Measurements from ENCODE around the gene LRRC10B. TPM values are rescaled to one million over a fixed set of nuclear protein-coding genes. Genes with fewer than 3 reads are reported as not detected.

Gene LRRC10B
- total and polyA plus RNA-seq, 2 experiments from 2014 or later: 0.43 to 0.68 TPM

GRCh38 chr11:61556621-61557020 lies 48.1 kb downstream of the LRRC10B start:
- peaks cover 34% of the 10 kb centered on the region for H3K27me3 ChIP-seq
- no peak for DNase-seq (ENCODE audit: low spot score)
- peaks cover 19% of the 10 kb centered on the region for H3K4me1 ChIP-seq (ENCODE audit: insufficient read depth)
- H3K79me2 ChIP-seq: no peaks in the 10 kb centered on the region
- 88% methylated on average over 3 of the region's 3 CpGs for WGBS (ENCODE audit: low lambda C conversion rate, missing lambda C conversion rate)
- H3K9me3 ChIP-seq (ENCODE audit: low read depth): no peaks in the 10 kb centered on the region
- no peaks in the 10 kb centered on the region for H3K9me2 ChIP-seq (replicated peaks; ENCODE audit: insufficient read depth)
- H3K4me3 ChIP-seq: no peak overlapping the region
- TF ChIP-seq EZH2 (IDR thresholded peaks at IDR 0.05; ENCODE audit: borderline replicate concordance): no peak
- TF ChIP-seq EZH2phosphoT487 (IDR thresholded peaks at IDR 0.05; ENCODE audit: low read depth, severe bottlenecking, unreplicated experiment): no peak
- TF ChIP-seq CTCF (IDR thresholded peaks at IDR 0.05; ENCODE audit: poor library complexity): no peak
- no peak overlapping the region for H3K27ac ChIP-seq
- H2AFZ ChIP-seq: no peak overlapping the region
- no peaks in the 10 kb centered on the region for H3K36me3 ChIP-seq (replicated peaks; ENCODE audit: insufficient read depth, low read depth)
- no peak overlapping the region for H3K4me2 ChIP-seq
- H4K20me1 ChIP-seq (ENCODE audit: insufficient read depth, poor library complexity, severe bottlenecking): no peaks in the 10 kb centered on the region

MicroRNAs within 50 kb of the gene (microRNA counts, 767-probe panel; counts per million panel counts)
- microRNA hsa-miR-4488: not detected

Small RNA genes lying within 50 kb of the gene (microRNA-seq; reads per million reads assigned to microRNA genes)
- gene MIR4488: not detected

Small RNA genes lying within 50 kb of the gene (small RNA-seq; reads per million reads assigned to genes)
- not detected for gene MIR4488

Other genes with a start within 250 kb of the LRRC10B start
- 6.7 and 7.8 TPM in 2 replicates for gene VWCE, start 213.4 kb upstream of the LRRC10B start, total RNA-seq
- gene VWCE, start 213.4 kb upstream of the LRRC10B start, polyA plus RNA-seq: 11.0 and 13.4 TPM in 2 replicates
- 207 and 215 TPM in 2 replicates for gene DDB1, start 175.6 kb upstream of the LRRC10B start, total RNA-seq
- 166 and 177 TPM in 2 replicates for gene DDB1, start 175.6 kb upstream of the LRRC10B start, polyA plus RNA-seq
- gene TKFC, start 175.5 kb upstream of the LRRC10B start, total RNA-seq: 41.5 and 42.3 TPM in 2 replicates
- 98.4 and 104 TPM in 2 replicates for gene TKFC, start 175.5 kb upstream of the LRRC10B start, polyA plus RNA-seq
- gene CYB561A3, start 146.9 kb upstream of the LRRC10B start, total RNA-seq: 34.8 and 37.2 TPM in 2 replicates
- 31.5 and 35.9 TPM in 2 replicates for gene CYB561A3, start 146.9 kb upstream of the LRRC10B start, polyA plus RNA-seq
- 26.4 and 32.8 TPM in 2 replicates for gene TMEM138, start 146.4 kb upstream of the LRRC10B start, total RNA-seq
- gene TMEM138, start 146.4 kb upstream of the LRRC10B start, polyA plus RNA-seq: 36.5 and 48.6 TPM in 2 replicates
- 26.9 and 28.7 TPM in 2 replicates for gene TMEM216, start 116.2 kb upstream of the LRRC10B start, total RNA-seq
- gene TMEM216, start 116.2 kb upstream of the LRRC10B start, polyA plus RNA-seq: 20.5 and 21.1 TPM in 2 replicates
- 29.7 and 39.6 TPM in 2 replicates for gene CPSF7, start 78.8 kb upstream of the LRRC10B start, total RNA-seq
- gene CPSF7, start 78.8 kb upstream of the LRRC10B start, polyA plus RNA-seq: 27.5 and 29.0 TPM in 2 replicates
- 47.8 and 62.3 TPM in 2 replicates for gene SDHAF2, start 78.6 kb upstream of the LRRC10B start, total RNA-seq
- 72.0 and 74.3 TPM in 2 replicates for gene SDHAF2, start 78.6 kb upstream of the LRRC10B start, polyA plus RNA-seq
- gene SYT7, start 72.3 kb downstream of the LRRC10B start, total RNA-seq: 13.5 and 15.5 TPM in 2 replicates
- gene SYT7, start 72.3 kb downstream of the LRRC10B start, polyA plus RNA-seq: 8.7 and 11.3 TPM in 2 replicates
- 5.5 and 8.9 TPM in 2 replicates for gene DAGLA, start 171.6 kb downstream of the LRRC10B start, total RNA-seq
- gene DAGLA, start 171.6 kb downstream of the LRRC10B start, polyA plus RNA-seq: 7.4 and 8.3 TPM in 2 replicates
- gene MYRF, start 243.9 kb downstream of the LRRC10B start, total RNA-seq: 42.2 and 57.3 TPM in 2 replicates
- gene MYRF, start 243.9 kb downstream of the LRRC10B start, polyA plus RNA-seq: 96.7 and 115 TPM in 2 replicates